SU-DHL-6 (cell line): ENCODE data around the gene IDH3G.

ENCODE experiments used
- EZH2phosphoT487 ChIP-seq: fragments of 200-600 bp; sonication (generic), shearing (Covaris generic); conservative IDR thresholded peaks from 2 replicates; pipeline ENCODE4 v1.6.1; 2018; ENCODE audit warnings: mild to moderate bottlenecking, antibody characterized with exemption, low read length, moderate library complexity, mixed read lengths
- TF ChIP-seq, protein P1 (sequence below): fragments of 200-600 bp; sonication (generic); IDR thresholded peaks from one replicate; pipeline ENCODE4 v1.5.1; 2017; ENCODE audit warnings: antibody characterized with exemption, mild to moderate bottlenecking, low read length, moderate library complexity; ENCODE audit not compliant: insufficient read depth, poor library complexity, severe bottlenecking

DNA sequence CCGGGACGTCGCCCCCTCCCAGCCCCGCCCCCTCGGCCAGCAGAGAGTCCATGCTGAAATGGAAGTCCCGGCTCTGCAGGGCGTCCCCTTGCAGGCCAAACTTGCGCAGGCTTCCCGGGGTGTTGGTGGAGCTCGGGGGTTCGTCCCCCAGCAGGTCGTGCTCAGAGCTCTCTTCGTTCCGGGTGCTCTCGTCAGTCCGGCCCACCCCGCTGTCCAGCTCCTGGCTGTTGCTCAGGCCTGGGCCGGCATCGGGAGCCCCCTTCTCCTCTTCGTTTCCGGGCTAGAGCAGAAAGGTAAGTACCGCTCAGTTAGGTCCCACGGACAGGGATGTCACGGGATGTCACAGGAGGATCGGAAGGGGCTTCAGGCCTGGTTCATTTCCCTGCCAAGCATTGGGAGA, 10.4 kb upstream of the IDH3G start:
- TF ChIP-seq, protein P1, sequence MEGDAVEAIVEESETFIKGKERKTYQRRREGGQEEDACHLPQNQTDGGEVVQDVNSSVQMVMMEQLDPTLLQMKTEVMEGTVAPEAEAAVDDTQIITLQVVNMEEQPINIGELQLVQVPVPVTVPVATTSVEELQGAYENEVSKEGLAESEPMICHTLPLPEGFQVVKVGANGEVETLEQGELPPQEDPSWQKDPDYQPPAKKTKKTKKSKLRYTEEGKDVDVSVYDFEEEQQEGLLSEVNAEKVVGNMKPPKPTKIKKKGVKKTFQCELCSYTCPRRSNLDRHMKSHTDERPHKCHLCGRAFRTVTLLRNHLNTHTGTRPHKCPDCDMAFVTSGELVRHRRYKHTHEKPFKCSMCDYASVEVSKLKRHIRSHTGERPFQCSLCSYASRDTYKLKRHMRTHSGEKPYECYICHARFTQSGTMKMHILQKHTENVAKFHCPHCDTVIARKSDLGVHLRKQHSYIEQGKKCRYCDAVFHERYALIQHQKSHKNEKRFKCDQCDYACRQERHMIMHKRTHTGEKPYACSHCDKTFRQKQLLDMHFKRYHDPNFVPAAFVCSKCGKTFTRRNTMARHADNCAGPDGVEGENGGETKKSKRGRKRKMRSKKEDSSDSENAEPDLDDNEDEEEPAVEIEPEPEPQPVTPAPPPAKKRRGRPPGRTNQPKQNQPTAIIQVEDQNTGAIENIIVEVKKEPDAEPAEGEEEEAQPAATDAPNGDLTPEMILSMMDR = no peak
- TF ChIP-seq EZH2phosphoT487 = no peak
